ENCODE measurements around the gene PPM1A.

PPM1A gene

DNA sequence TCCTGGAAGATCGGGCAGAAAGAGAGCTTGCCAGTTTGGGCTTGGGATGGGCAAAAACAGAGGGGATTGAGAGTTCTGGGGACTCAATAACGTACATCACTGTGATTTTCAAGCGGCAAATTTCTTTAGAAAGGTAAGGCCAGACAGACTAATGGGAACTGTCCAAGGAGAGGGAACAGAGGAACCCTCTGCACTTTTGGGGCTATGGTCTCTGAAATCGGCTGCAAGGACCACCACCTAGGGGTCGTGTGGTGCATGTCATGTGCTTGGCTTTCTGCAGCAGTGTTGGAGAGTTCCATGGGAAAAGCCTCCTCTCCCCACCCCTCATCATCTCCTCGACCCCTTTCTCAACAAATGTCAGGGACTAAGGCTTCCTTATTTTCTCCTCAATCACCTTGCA is 79.6 kb downstream of the PPM1A start:
- no peak for DNase-seq (ENCODE audit: low spot score)
- TF ChIP-seq, protein P1, sequence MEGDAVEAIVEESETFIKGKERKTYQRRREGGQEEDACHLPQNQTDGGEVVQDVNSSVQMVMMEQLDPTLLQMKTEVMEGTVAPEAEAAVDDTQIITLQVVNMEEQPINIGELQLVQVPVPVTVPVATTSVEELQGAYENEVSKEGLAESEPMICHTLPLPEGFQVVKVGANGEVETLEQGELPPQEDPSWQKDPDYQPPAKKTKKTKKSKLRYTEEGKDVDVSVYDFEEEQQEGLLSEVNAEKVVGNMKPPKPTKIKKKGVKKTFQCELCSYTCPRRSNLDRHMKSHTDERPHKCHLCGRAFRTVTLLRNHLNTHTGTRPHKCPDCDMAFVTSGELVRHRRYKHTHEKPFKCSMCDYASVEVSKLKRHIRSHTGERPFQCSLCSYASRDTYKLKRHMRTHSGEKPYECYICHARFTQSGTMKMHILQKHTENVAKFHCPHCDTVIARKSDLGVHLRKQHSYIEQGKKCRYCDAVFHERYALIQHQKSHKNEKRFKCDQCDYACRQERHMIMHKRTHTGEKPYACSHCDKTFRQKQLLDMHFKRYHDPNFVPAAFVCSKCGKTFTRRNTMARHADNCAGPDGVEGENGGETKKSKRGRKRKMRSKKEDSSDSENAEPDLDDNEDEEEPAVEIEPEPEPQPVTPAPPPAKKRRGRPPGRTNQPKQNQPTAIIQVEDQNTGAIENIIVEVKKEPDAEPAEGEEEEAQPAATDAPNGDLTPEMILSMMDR (IDR thresholded peaks at IDR 0.05; ENCODE audit: extremely low read depth, missing control alignments): no peak

DNA sequence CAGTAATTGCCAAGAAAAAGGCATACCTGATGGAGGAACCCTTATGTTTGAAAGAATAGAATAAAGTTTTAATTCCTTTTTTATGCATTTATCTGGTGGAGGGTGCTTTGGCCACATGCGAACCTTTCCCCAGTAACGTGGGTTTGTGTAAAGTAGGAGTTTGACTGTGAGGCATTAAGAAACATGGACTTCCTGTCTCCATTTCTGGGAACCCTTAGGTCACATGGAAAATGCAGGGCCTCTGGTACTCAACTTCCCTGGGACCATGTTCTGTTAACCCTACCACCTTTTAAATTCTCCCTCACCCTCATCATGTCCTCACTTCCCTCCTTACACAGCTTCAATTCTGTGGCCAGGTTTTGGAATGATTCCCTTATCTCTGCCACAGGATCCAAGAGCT is 80.3 kb downstream of the PPM1A start:
- DNase-seq (ENCODE audit: low spot score): no peak
- TF ChIP-seq, protein P1 (IDR thresholded peaks at IDR 0.05; ENCODE audit: extremely low read depth, missing control alignments): no peak

DNA sequence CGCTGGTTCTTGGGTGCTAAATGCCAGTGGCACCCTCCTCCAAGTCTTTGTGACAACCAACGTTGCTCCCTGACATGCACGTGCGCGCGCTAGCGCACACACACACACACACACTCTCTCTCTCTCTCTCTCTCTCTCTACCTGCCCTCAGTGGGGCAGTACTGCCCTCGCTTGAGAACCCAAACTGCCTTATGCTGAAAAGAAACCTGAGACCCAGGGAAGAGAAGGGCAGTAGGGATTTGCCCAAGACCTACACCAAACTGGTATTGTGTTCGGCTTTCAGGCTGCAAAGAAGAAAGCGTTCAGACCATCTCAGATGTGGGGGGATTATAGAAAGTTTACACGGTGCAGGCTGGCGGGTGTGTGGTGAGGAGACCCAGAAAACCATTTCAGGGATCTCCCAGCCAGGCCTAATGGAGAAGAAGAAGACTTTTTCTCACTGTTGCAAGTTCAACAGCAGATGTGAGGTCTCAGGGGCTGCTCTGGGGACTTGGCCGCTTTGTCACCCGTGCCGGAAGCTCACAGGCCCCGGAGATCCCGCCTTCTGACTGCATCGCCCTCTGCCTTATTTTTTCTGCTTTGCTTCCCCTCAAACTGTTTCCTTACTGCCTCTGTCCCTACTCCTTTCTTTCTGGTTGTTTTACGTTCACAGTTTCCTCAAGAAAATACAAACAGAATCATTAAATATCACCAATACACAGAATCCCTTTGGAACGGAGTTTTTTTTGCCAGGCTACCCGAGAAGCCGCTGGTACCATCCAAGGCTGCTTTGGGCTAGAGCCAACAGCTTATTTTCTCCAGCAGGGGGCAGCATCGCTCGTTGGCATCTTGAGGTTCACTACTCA is 82.4 kb downstream of the PPM1A start:
- TF ChIP-seq, protein P1 (IDR thresholded peaks at IDR 0.05; ENCODE audit: extremely low read depth, missing control alignments): peak; percentile 60
- DNase-seq (ENCODE audit: low spot score): peak; percentile 82

DNA sequence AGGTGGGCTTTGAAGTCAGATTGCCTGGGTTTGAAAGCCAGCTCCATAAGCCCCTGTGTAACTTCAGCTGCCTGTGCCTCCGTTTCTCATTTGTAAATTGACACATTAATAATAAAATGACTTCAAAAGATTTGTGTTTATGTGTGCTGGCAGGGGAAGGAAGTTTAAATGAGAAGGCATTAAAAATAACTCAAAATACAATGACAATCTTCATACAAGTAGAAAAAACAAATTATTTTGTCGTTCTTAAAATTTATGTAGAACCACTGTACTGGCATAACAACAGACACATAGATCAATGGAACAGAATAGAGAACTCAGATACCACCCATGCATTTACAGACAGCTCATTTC is 83.0 kb downstream of the PPM1A start:
- TF ChIP-seq, protein P1 (IDR thresholded peaks at IDR 0.05; ENCODE audit: extremely low read depth, missing control alignments): no peak
- no peak for DNase-seq (ENCODE audit: low spot score)

DNA sequence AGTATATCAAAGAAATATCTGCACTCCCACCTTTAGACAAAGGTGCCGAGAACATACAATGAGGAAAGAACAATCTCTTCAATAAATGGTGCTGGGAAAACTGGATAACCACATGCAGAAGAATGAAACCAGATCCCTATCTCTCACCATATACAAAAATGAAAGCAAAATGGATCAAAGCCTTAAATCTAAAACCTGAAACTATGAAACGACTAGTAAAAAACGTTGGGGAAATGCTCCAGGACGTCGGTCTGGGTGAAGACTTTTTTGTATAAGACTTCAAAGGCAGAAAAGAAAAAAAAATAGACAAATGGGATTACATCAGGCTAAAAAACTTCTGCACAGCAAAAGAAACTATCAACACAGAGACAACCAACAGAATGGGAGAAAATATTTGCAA is 83.8 kb downstream of the PPM1A start:
- TF ChIP-seq, protein P1 (IDR thresholded peaks at IDR 0.05; ENCODE audit: extremely low read depth, missing control alignments): no peak
- no peak for DNase-seq (ENCODE audit: low spot score)

DNA sequence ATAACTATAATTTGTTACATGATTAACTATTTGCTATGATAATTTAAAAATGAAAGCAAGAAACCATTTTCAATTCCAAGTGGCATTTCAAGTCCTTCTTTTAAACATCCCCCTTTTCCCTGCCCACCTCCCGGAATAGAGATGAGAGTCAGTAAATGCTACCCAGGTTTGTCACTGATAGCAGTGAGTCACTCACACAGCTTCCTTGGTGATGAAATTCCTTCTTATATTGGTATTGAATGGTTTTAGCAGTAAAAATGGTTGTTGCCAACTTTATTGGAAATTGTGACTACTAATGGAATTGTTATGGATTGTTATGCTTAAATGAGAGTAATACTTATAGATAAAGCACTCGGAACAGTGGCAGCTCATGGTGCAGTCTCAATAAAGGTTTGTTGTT is 90.5 kb downstream of the PPM1A start:
- no peak for DNase-seq (ENCODE audit: low spot score)
- TF ChIP-seq, protein P1 (IDR thresholded peaks at IDR 0.05; ENCODE audit: extremely low read depth, missing control alignments): no peak

DNA sequence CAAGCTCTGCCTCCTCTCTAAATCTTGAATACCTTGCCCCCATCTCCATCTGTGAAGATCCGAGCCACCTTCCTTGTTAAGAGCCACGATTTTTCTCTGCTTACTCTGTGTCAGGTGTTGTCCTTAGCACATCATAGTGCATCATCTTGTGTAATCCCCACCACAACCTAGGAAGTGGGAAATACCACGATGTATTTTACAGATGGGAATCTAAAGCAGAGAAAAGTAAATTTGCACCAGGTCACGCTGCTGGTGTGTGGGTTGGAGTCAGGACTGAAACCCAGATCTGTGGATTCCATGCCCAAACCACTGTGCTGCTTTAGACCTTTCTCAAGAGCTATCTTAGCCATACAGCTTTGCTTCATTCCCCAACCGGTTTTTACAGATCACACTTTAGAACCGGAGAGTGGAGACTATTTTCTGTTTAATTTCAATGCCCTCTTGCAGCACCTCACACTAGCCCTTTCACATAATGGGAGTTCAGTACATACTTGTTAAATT is 94.6 kb downstream of the PPM1A start:
- TF ChIP-seq, protein P1 (IDR thresholded peaks at IDR 0.05; ENCODE audit: extremely low read depth, missing control alignments): no peak
- no peak for DNase-seq (ENCODE audit: low spot score)

Data from GM20000 (cell line).